Limb (tissue), 2 donors: ENCODE measurements around the gene ENO4.

Source experiments
- DNase-seq, 2 donors: peaks; one replicate each; pipeline ENCODE4 v3.0.0-alpha.2; 2016; ENCODE audit errors: extremely low spot score in 2 of 2

ENO4 gene

GRCh38 chr10:116913695-116914094, 64.4 kb downstream of the ENO4 start:
- DNase-seq = no peak

GRCh38 chr10:116915340-116915739, 66.0 kb downstream of the ENO4 start:
- DNase-seq = no peak

GRCh38 chr10:116917481-116917880, 68.2 kb downstream of the ENO4 start:
- no peak for DNase-seq

GRCh38 chr10:116918583-116918982, 69.3 kb downstream of the ENO4 start:
- DNase-seq = no peak

GRCh38 chr10:116919164-116919563, 69.9 kb downstream of the ENO4 start:
- DNase-seq = no peak

- DNase-seq = no peak
Observed at GRCh38 chr10:116919706-116920105, 70.4 kb downstream of the ENO4 start.

GRCh38 chr10:116925056-116925455, 75.8 kb downstream of the ENO4 start:
- no peak for DNase-seq

- no peak for DNase-seq
Observed at GRCh38 chr10:116926426-116926825, 77.1 kb downstream of the ENO4 start.

- no peak for DNase-seq
Observed at GRCh38 chr10:116931806-116932205, 82.5 kb downstream of the ENO4 start.
